Liver (tissue), 9 donors: ENCODE measurements around the gene ST6GALNAC2. TPM values are rescaled to one million over a fixed set of nuclear protein-coding genes. Genes with fewer than 3 reads are reported as not detected.
A peak's percentile ranks its signal among the peaks of the same experiment; 100 is the strongest.

Experiments used
- DNase-seq: peaks from one replicate; pipeline ENCODE4 v3.0.0-alpha.2; 2017; ENCODE audit warnings: low spot score
- H3K27ac ChIP-seq, 2 donors: one replicate each; pipeline ENCODE4 v1.7.0; 2013; ENCODE audit warnings: inconsistent platforms in 2 of 2, low read length in 2 of 2, control low read depth in 1 of 2, low read depth in 1 of 2, mild to moderate bottlenecking in 1 of 2
- H3K27me3 ChIP-seq, 4 donors: one replicate each; pipeline versions ENCODE4 v1.6.1 to v1.7.0; 2013; ENCODE audit warnings: low read length in 3 of 4, inconsistent platforms in 1 of 4, mild to moderate bottlenecking in 1 of 4, moderate library complexity in 1 of 4; ENCODE audit not compliant: control insufficient read depth in 4 of 4, insufficient read depth in 4 of 4
- H3K36me3 ChIP-seq, 4 donors: one replicate each; pipeline versions ENCODE4 v1.6.1 to v1.7.0; 2013; ENCODE audit warnings: low read length in 3 of 4, mild to moderate bottlenecking in 3 of 4, low read depth in 1 of 4, moderate library complexity in 1 of 4; ENCODE audit not compliant: control insufficient read depth in 4 of 4, insufficient read depth in 3 of 4
- H3K4me1 ChIP-seq, 4 donors: one replicate each; pipeline versions ENCODE4 v1.6.1 to v1.7.0; 2013; ENCODE audit warnings: low read length in 3 of 4, mild to moderate bottlenecking in 3 of 4, moderate library complexity in 1 of 4; ENCODE audit not compliant: control insufficient read depth in 4 of 4, insufficient read depth in 4 of 4
- H3K4me3 ChIP-seq, 3 donors: one replicate each; pipeline versions ENCODE4 v1.6.1 to v1.7.0; 2013; ENCODE audit warnings: low read length in 3 of 3, control low read depth in 1 of 3, low read depth in 1 of 3, mild to moderate bottlenecking in 1 of 3
- H3K9ac ChIP-seq, 2 donors: one replicate each; pipeline ENCODE4 v1.7.0; 2013; ENCODE audit warnings: low read length in 2 of 2, mild to moderate bottlenecking in 2 of 2, moderate library complexity in 2 of 2, control low read depth in 1 of 2, low read depth in 1 of 2
- H3K9me3 ChIP-seq, 4 donors: one replicate each; pipeline versions ENCODE4 v1.6.1 to v1.7.0; 2013; ENCODE audit warnings: low read length in 3 of 4; ENCODE audit not compliant: control insufficient read depth in 4 of 4
- FOXA1 ChIP-seq: IDR thresholded peaks from 2 replicates; pipeline ENCODE4 v1.6.1; 2016; ENCODE audit warnings: antibody characterized with exemption
- HNF4A ChIP-seq, 2 donors: conservative IDR thresholded peaks; 2 replicates each; pipeline ENCODE4 v1.6.1; 2016; ENCODE audit warnings: antibody characterized with exemption in 2 of 2, mild to moderate bottlenecking in 2 of 2
- HNF4G ChIP-seq: IDR thresholded peaks from 2 replicates; pipeline ENCODE4 v1.6.1; 2016; ENCODE audit warnings: antibody characterized with exemption
- NR2F2 ChIP-seq: IDR thresholded peaks from 2 replicates; pipeline ENCODE4 v1.6.1; 2016; ENCODE audit warnings: antibody characterized with exemption
- RAD21 ChIP-seq, 2 donors: IDR thresholded peaks; 2 replicates each; pipeline ENCODE4 v1.6.1; 2016; ENCODE audit warnings: antibody characterized with exemption in 2 of 2, mild to moderate bottlenecking in 2 of 2
- RXRA ChIP-seq, 2 donors: IDR thresholded peaks; 2 replicates each; pipeline ENCODE4 v1.6.1; 2017 to 2018; ENCODE audit warnings: antibody characterized with exemption in 2 of 2, mild to moderate bottlenecking in 1 of 2
- SP1 ChIP-seq: IDR thresholded peaks from 2 replicates; pipeline ENCODE4 v1.6.1; 2018; ENCODE audit warnings: antibody characterized with exemption, mild to moderate bottlenecking
- TAF1 ChIP-seq: conservative IDR thresholded peaks from 2 replicates; pipeline ENCODE4 v1.6.1; 2016; ENCODE audit warnings: antibody characterized with exemption, mild to moderate bottlenecking
- YY1 ChIP-seq: IDR thresholded peaks from 2 replicates; pipeline ENCODE4 v1.6.1; 2016; ENCODE audit warnings: antibody characterized with exemption, mild to moderate bottlenecking
- WGBS: extraction: QIAGEN DNeasy Blood & Tissue Kit; methylation state at CpG from one replicate; pipeline ENCODE4 v1.1.7; 2013; 5-methylcytosine and 5-hydroxymethylcytosine counted together
- polyA plus RNA-seq, 2 donors: library from polyadenylated mRNA; stranded (reverse) in 1 of 2; unstranded in 1 of 2; fragments of 200-250 nt in 1 of 2; fragments of >200 nt in 1 of 2; fragmentation: Nextera tagmentation in 1 of 2; extraction: Ambion mirVana in 1 of 2; gene quantifications; one replicate each; pipeline versions ENCODE4 v1.2.1 to v1.2.3, GENCODE V29; 2013 to 2015
- total RNA-seq, 2 donors: library from RNA; depleted of rRNA; stranded (reverse); fragments of >200 nt; gene quantifications; one replicate each; pipeline ENCODE4 v1.2.3, GENCODE V29; 2014
- TF ChIP-seq, protein P1 (sequence below): IDR thresholded peaks from 2 replicates; pipeline ENCODE4 v1.6.1; 2016; ENCODE audit warnings: antibody characterized with exemption
- TF ChIP-seq, protein P2 (sequence below): IDR thresholded peaks from 2 replicates; pipeline ENCODE4 v1.6.1; 2016; ENCODE audit warnings: antibody characterized with exemption, mild to moderate bottlenecking
- TF ChIP-seq, protein P3 (sequence below): IDR thresholded peaks from 2 replicates; pipeline ENCODE4 v1.6.1; 2016; ENCODE audit warnings: antibody characterized with exemption
- TF ChIP-seq, protein P4 (sequence below): IDR thresholded peaks from 2 replicates; pipeline ENCODE4 v1.6.1; 2016; ENCODE audit warnings: antibody characterized with exemption
- TF ChIP-seq, protein P5 (sequence below): fragments of 150-350 bp; IDR thresholded peaks from 2 replicates; pipeline ENCODE4 v1.5.1; 2017; ENCODE audit warnings: improper control_type of control experiment, low read depth, low read length; ENCODE audit not compliant: missing input control
- donor health status: healthy.
- donor health status: healthy.
- donor health status: healthy.
- donor health status: healthy.
- donor health status: healthy.

Gene ST6GALNAC2
- total and polyA plus RNA-seq, 4 donors = 0.52 to 2.6 (median 1.1) TPM

DNA sequence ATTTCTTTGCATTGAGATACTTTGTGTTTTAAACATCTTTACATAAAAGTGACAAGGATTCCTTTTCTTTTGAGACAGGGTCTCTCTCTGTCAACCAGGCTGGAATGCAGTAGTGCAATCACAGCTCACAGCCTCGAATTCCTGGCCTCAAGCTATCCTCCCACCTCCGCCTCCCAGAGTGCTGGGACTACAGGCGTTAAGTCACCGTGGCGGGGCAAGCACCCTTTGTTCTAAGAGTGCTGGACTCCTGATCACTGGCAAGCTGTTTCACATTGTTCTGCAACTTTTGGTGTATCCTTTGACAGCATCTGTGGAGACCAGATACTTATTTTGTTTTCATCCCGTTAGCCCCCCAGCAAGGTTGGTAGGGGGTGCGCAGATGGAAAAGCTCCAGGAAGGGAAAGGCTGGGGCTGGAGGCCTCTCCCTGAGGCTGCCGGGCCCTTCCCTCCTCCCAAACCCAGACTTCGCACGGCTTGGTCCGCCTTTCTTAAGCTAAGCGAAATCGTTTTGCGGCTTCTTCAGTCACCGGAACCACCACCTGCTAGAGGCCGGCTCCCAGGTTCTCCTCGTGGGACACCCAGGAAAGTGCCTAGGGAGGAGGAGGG, 1.1 kb downstream of the ST6GALNAC2 start:
- DNase-seq = no peak
- TF ChIP-seq, protein P1, sequence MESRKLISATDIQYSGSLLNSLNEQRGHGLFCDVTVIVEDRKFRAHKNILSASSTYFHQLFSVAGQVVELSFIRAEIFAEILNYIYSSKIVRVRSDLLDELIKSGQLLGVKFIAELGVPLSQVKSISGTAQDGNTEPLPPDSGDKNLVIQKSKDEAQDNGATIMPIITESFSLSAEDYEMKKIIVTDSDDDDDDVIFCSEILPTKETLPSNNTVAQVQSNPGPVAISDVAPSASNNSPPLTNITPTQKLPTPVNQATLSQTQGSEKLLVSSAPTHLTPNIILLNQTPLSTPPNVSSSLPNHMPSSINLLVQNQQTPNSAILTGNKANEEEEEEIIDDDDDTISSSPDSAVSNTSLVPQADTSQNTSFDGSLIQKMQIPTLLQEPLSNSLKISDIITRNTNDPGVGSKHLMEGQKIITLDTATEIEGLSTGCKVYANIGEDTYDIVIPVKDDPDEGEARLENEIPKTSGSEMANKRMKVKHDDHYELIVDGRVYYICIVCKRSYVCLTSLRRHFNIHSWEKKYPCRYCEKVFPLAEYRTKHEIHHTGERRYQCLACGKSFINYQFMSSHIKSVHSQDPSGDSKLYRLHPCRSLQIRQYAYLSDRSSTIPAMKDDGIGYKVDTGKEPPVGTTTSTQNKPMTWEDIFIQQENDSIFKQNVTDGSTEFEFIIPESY = no peak
- TF ChIP-seq NR2F2 (no peak), TAF1 (no peak)
- TF ChIP-seq, protein P2, sequence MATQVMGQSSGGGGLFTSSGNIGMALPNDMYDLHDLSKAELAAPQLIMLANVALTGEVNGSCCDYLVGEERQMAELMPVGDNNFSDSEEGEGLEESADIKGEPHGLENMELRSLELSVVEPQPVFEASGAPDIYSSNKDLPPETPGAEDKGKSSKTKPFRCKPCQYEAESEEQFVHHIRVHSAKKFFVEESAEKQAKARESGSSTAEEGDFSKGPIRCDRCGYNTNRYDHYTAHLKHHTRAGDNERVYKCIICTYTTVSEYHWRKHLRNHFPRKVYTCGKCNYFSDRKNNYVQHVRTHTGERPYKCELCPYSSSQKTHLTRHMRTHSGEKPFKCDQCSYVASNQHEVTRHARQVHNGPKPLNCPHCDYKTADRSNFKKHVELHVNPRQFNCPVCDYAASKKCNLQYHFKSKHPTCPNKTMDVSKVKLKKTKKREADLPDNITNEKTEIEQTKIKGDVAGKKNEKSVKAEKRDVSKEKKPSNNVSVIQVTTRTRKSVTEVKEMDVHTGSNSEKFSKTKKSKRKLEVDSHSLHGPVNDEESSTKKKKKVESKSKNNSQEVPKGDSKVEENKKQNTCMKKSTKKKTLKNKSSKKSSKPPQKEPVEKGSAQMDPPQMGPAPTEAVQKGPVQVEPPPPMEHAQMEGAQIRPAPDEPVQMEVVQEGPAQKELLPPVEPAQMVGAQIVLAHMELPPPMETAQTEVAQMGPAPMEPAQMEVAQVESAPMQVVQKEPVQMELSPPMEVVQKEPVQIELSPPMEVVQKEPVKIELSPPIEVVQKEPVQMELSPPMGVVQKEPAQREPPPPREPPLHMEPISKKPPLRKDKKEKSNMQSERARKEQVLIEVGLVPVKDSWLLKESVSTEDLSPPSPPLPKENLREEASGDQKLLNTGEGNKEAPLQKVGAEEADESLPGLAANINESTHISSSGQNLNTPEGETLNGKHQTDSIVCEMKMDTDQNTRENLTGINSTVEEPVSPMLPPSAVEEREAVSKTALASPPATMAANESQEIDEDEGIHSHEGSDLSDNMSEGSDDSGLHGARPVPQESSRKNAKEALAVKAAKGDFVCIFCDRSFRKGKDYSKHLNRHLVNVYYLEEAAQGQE = no peak
- Histone ChIP-seq H3K27ac (no peak overlapping the region), H3K4me3 (peak overlapping the region in 2 of 3 donors; percentile 58 to 66), H3K9ac (peak overlapping the region in 1 of 2 donors; percentile 6), H3K9me3 (no peaks in the 10 kb centered on the region), H3K36me3 (no peaks in the 10 kb centered on the region), H3K4me1 (peaks cover 7 to 26% (median 16%) of the 10 kb centered on the region in 4 donors), H3K27me3 (no peaks in the 10 kb centered on the region)
- WGBS = 41% methylated on average over 17 of the region's 17 CpGs

DNA sequence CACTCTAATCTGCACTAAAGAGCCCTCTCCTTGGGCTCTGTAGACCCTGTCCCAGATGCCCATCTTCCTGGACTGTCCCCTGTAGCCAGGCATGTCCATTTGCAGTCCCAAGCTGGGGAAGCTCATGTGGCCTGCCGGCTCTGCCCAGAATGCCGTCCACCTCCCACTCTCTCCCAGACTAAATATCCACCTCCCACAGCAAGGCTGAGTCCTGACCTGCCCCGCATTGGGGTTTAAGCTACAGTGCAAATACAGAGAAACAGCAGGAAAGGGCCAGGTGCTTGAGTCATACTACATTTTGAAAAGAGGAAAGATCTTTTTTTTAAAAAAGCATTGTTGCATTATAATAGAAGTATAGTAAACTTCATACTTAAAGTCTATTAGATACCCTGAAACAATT, 3.0 kb downstream of the ST6GALNAC2 start:
- TF ChIP-seq FOXA1 (no peak), RAD21 (IDR thresholded peaks at IDR 0.05) (no peak), HNF4A (conservative IDR thresholded peaks at IDR 0.05) (no peak), YY1 (no peak), HNF4G (no peak), RXRA (IDR thresholded peaks at IDR 0.05) (no peak), SP1 (no peak)
- TF ChIP-seq, protein P3, sequence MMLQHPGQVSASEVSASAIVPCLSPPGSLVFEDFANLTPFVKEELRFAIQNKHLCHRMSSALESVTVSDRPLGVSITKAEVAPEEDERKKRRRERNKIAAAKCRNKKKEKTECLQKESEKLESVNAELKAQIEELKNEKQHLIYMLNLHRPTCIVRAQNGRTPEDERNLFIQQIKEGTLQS = no peak
- TF ChIP-seq, protein P4, sequence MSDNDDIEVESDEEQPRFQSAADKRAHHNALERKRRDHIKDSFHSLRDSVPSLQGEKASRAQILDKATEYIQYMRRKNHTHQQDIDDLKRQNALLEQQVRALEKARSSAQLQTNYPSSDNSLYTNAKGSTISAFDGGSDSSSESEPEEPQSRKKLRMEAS = no peak
- TF ChIP-seq, protein P5, sequence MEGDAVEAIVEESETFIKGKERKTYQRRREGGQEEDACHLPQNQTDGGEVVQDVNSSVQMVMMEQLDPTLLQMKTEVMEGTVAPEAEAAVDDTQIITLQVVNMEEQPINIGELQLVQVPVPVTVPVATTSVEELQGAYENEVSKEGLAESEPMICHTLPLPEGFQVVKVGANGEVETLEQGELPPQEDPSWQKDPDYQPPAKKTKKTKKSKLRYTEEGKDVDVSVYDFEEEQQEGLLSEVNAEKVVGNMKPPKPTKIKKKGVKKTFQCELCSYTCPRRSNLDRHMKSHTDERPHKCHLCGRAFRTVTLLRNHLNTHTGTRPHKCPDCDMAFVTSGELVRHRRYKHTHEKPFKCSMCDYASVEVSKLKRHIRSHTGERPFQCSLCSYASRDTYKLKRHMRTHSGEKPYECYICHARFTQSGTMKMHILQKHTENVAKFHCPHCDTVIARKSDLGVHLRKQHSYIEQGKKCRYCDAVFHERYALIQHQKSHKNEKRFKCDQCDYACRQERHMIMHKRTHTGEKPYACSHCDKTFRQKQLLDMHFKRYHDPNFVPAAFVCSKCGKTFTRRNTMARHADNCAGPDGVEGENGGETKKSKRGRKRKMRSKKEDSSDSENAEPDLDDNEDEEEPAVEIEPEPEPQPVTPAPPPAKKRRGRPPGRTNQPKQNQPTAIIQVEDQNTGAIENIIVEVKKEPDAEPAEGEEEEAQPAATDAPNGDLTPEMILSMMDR = no peak
- Histone ChIP-seq H3K9ac (no peak overlapping the region), H3K27ac (no peak overlapping the region), H3K27me3 (no peaks in the 10 kb centered on the region), H3K4me3 (no peak overlapping the region), H3K9me3 (no peaks in the 10 kb centered on the region), H3K4me1 (peaks cover 3 to 15% (median 9%) of the 10 kb centered on the region in 4 donors), H3K36me3 (no peaks in the 10 kb centered on the region)
- WGBS = 58% methylated on average over 3 of the region's 3 CpGs
- no peak for DNase-seq
